BJ (cell line): Measurements from ENCODE around the gene ADRM1. TPM values are rescaled to one million over a fixed set of nuclear protein-coding genes. Genes with fewer than 3 reads are reported as not detected.

Source experiments
- CTCF ChIA-PET: fragments of 350-600 bp; formaldehyde crosslinking; extraction: SDS; loops from one replicate; lab custom pipeline; 2021; ENCODE audit warnings: antibody characterized with exemption, inconsistent platforms; lab: Yijun Ruan, JAX
- POLR2A ChIA-PET: fragments of 300-600 bp; sonication (Branson Sonifier 250); formaldehyde crosslinking; extraction: SDS; loops from one replicate; lab custom pipeline; 2021; ENCODE audit warnings: antibody characterized with exemption; lab: Charles Lee
- DNase-seq: peaks from one replicate; pipeline ENCODE4 v3.0.0-alpha.2; 2011; ENCODE audit warnings: low read depth
- H3K27me3 ChIP-seq: 2 replicates; pipeline ENCODE4 v1.6.0; 2011; ENCODE audit warnings: low read length; ENCODE audit not compliant: control insufficient read depth, insufficient read depth
- H3K36me3 ChIP-seq: 2 replicates; pipeline ENCODE4 v1.5.1; 2011; ENCODE audit warnings: low read length; ENCODE audit not compliant: control insufficient read depth, insufficient read depth
- H3K4me3 ChIP-seq: 2 replicates; pipeline ENCODE4 v1.5.1; 2011; ENCODE audit warnings: low read depth, mild to moderate bottlenecking, control low read depth, low read length
- CTCF ChIP-seq: IDR thresholded peaks from 2 replicates; pipeline ENCODE4 v1.5.1; 2011; ENCODE audit warnings: low read depth, mild to moderate bottlenecking, control low read depth, inconsistent platforms, low read length, moderate library complexity; ENCODE audit not compliant: insufficient read depth
- polyA plus RNA-seq: library from polyadenylated mRNA; depleted of rRNA; stranded (reverse); fragments of >200 nt; gene quantifications from 2 replicates; pipeline ENCODE4 v1.2.3, GENCODE V29; 2011

ADRM1 gene
- polyA plus RNA-seq, 1 experiment = 115 TPM

- CTCF ChIA-PET = no interaction called here
- Histone ChIP-seq H3K36me3 (peaks cover 48% of the 10 kb centered on the region), H3K27me3 (no peaks in the 10 kb centered on the region), H3K4me3 (no peak overlapping the region)
- no peak for DNase-seq
- POLR2A ChIA-PET = no interaction called here
- no peak for TF ChIP-seq CTCF
Observed at GRCh38 chr20:62282877-62283503, 19.8 kb upstream of the ADRM1 start.

- H3K27me3 ChIP-seq = no peaks in the 10 kb centered on the region
- ChIA-PET CTCF (interaction anchor here (1.5 kb wide), 1 partner anchor 84 kb away, joined by 5 read pairs; no protein-coding TSS in a partner anchor), POLR2A (no interaction called here)
- DNase-seq = no peak
- TF ChIP-seq CTCF = no peak
- H3K36me3 ChIP-seq = peaks cover 48% of the 10 kb centered on the region
- no peak overlapping the region for H3K4me3 ChIP-seq
Observed at GRCh38 chr20:62284448-62284847, 18.3 kb upstream of the ADRM1 start.

- POLR2A ChIA-PET = no interaction called here
- Histone ChIP-seq H3K27me3 (no peaks in the 10 kb centered on the region), H3K4me3 (no peak overlapping the region), H3K36me3 (peaks cover 41% of the 10 kb centered on the region)
- DNase-seq = no peak
- CTCF ChIA-PET = interaction anchor here (1.5 kb wide), 2 partner anchors 84 to 149 kb away, joined by 5 read pairs; no protein-coding TSS in a partner anchor
- TF ChIP-seq CTCF = no peak
Observed at GRCh38 chr20:62285151-62285550, 17.6 kb upstream of the ADRM1 start.

GRCh38 chr20:62285722-62286121 lies 17.1 kb upstream of the ADRM1 start:
- peaks cover 36% of the 10 kb centered on the region for H3K36me3 ChIP-seq
- DNase-seq = no peak
- TF ChIP-seq CTCF = no peak
- no peaks in the 10 kb centered on the region for H3K27me3 ChIP-seq
- ChIA-PET POLR2A (no interaction called here), CTCF (interaction anchor here (1.5 kb wide), 2 partner anchors 83 to 150 kb away, joined by 5 read pairs; no protein-coding TSS in a partner anchor)
- no peak overlapping the region for H3K4me3 ChIP-seq

- no peak overlapping the region for H3K4me3 ChIP-seq
- ChIA-PET CTCF (interaction anchor here (1.5 kb wide), 1 partner anchor 151 kb away, joined by 5 read pairs; no protein-coding TSS in a partner anchor), POLR2A (no interaction called here)
- no peaks in the 10 kb centered on the region for H3K27me3 ChIP-seq
- peaks cover 35% of the 10 kb centered on the region for H3K36me3 ChIP-seq
- no peak for TF ChIP-seq CTCF
- no peak for DNase-seq
Observed at GRCh38 chr20:62286493-62287064, 16.2 kb upstream of the ADRM1 start.
